HG03442 (cell line): ENCODE results near the gene SLMAP.
A peak's percentile ranks its signal among the peaks of the same experiment; 100 is the strongest.

Source experiments
- ATAC-seq: cut with Tn5 transposase; IDR thresholded peaks from one replicate; pipeline ENCODE4 v1.9.1; 2021; ENCODE audit warnings: mild to moderate bottlenecking, moderate library complexity; ENCODE audit not compliant: unreplicated experiment

Gene SLMAP

GRCh38 chr3:57746156-57747010 is 9.7 kb upstream of the SLMAP start:
- no peak for ATAC-seq

GRCh38 chr3:57749542-57749941 is 6.6 kb upstream of the SLMAP start:
- no peak for ATAC-seq

DNA sequence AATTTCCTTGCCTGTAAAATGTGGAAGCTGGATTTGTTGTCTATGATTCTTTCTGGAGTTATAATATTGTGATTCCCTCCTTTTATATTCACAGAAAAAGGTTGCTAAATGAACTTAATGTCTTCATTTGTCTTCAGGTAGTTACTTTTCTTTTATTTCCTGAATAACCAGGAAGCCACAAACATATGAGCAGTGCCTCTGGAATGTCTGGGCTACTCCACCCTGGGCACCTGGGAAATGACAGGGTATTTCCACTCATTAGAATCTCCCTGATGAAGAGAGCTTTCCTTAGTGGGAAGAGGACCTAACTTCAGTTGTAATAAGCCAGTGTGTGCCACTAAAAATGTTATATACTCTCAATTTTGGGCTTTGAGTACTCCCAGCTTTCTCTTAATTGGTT is 3.8 kb upstream of the SLMAP start:
- no peak for ATAC-seq

DNA sequence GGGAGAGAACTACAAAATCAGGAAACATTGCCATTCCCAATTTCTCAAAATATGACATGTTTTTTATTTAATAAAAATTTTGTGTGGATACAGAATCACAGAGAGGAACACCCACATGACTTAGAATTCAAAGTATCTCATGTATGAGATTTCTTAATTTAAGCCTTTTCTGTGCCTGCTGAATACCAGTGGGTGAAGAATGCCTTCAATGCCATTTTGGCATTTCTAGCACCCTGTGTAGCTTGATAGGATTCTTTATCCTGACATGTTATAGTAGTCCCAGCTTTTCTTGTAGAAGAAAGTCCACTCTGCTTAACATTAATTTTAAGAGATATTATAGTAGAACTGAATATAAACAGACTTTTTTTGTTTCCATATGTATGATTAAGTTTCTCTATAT is 3.1 kb upstream of the SLMAP start:
- ATAC-seq = no peak

DNA sequence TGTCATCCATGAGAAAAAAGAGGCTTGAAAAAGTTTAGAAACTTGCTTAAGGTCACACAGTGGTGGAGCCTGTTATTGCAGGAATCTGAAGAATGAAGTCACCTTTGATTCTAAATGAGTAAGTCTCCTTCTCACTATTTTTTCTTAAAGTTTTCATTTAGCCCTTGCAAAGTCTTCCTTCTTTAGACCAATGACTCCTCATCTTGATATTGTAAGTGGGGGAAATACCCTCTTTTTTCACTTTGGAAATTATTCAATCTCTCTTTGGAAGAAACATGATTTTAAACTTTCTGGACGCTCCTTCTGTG is 787 bp upstream of the SLMAP start:
- no peak for ATAC-seq

DNA sequence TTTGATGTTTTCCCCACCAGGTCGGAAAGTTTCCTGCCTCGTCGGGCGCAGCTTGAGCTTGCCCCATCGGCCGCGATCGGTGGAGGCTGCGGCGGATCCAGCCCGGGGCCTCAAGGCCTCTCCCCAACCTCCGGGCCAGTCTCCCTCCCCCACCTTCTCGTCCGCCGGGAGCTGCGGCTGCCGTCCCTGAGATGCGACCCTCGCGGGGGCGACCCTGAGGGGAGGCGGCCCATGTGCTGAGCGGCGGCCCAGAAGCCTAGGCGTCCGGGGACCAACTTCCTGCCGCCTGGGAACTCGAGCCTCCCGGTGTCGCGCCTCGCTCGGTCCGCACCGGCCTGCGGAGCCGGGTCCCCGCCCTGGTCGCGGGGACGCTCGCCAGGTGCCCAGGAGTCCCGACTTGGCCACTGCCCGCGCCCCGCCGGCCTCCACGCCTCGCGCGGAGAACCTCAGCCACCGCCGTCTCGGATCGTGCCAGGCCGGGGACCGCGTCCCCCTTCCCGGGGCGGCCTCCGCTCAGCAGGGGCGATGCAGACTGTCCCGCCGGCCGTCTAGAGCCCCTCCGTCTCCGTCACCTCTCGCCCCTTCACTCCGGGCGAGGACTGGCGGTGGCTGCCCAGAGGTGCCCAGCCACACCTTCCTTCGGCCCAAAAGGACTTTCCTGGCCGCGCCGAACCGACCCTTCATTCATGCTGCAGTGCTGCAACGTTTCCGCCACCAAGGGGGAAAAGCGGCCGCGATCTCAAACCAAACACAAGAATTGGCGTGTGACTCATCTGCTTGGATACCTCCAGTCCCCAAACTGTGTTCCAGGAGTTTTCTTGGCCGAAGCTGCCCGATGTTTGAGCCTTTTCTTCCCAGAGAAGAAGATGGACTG is 656 bp downstream of the SLMAP start:
- ATAC-seq = peak; percentile 19

DNA sequence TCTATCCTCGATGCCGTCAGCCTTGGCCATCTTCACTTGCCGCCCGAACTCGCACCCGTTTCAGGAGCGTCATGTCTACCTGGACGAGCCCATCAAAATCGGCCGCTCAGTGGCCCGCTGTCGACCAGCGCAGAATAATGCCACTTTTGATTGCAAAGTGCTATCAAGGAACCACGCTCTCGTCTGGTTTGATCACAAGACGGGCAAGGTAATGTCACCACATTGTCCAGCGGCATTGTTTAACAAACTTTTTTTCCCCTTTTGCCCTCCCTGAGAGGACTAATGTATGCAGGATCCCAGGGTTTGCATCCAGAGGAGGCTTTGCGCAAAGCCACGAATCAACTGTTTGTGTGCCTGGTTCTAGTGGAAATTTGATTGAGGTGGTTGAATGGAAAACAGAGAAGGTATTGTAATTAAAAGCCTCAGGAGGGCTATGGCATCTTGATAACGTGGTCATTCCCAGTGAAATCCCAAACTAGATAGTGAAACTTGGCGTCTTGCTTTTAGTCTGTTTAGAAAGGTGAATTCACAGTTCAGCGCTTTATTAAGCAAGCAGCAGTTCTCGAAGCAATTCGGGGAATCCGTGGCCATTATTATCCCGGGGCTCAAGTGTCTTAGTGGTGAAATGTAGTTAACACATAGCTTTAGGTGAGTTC is 1.7 kb downstream of the SLMAP start:
- ATAC-seq = no peak

- no peak for ATAC-seq
Measured at GRCh38 chr3:57758686-57759085, 2.6 kb downstream of the SLMAP start.

DNA sequence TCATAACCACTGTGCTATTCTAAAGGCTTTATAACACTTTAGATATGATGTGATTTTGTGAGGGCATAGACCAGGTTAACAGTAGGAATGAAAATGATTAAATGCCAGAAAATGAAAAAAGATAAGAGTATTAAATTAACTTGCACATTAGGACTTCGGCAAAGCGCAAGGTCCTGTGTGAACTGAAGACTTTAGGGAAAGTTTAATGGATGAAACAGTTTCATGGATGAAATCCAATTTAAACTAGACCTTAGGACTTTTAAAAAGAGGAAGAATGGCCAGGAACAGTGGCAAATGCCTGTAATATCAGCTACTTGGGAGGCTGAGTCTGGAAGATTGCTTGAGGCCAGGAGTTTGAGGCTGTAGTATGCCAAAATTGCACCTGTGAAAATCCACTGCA is 8.7 kb downstream of the SLMAP start:
- ATAC-seq = no peak

DNA sequence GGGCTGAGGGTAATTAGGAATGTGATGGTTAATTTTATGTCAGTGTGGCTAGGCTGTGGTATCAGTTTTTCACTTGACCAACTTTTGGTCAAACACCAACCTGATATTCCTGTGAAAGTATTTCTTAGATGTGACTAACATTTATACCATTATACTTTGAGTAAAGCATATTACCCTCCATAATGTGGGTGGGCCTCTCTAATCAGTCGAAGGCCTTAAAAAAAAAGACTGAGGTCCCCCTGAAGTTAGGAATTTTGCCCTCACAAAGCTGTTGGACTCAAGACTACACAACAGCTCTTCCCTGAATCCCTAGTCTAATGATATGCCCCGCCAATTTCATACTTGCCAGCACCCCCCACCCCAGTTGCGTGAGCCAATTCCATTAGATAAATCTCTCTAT is 12.5 kb downstream of the SLMAP start:
- no peak for ATAC-seq

DNA sequence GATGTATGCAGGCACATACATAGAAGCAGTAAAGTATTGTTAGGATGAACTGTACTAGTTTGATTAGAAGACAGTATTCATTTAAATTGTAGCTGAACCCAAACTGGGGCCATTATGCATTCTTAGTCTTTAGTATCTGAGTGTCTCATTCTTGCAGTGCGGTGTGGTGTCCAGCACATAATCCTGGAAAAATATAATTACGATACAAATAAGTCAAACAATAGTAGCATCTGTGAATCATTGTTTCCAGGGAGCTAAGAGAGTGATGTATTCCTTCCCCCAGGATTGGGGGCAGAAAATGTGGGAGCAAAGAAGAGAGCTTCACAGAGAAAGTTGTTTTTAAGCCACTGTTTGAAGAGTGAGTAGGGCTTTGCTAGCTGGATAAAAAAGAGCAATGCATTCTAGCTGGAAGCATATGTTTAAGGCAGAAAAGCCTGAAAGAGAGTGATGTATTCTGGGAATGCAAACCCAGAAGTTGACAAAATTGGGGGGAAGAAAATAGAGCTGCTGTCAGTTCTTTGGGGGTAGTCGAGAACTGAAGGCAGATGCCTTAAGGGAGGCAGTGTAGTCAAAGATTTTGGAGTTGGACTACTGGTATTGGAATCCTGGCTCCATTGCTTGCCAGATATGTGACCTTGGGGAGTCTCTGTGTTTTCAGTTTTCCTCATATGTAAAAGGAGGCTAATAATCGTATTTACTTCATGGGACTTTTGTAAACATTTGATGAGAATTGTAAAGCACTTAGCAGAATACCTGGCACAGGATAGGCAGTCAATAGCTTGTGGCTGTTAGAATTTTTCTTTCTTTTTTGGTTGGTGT is 14.1 kb downstream of the SLMAP start:
- ATAC-seq = no peak

- ATAC-seq = no peak
Measured at GRCh38 chr3:57772251-57772650, 16.1 kb downstream of the SLMAP start.

GRCh38 chr3:57777774-57778173 is 21.7 kb downstream of the SLMAP start:
- no peak for ATAC-seq

- no peak for ATAC-seq
Measured at GRCh38 chr3:57778494-57778893, 22.4 kb downstream of the SLMAP start.

GRCh38 chr3:57779666-57780065 is 23.6 kb downstream of the SLMAP start:
- ATAC-seq = no peak

DNA sequence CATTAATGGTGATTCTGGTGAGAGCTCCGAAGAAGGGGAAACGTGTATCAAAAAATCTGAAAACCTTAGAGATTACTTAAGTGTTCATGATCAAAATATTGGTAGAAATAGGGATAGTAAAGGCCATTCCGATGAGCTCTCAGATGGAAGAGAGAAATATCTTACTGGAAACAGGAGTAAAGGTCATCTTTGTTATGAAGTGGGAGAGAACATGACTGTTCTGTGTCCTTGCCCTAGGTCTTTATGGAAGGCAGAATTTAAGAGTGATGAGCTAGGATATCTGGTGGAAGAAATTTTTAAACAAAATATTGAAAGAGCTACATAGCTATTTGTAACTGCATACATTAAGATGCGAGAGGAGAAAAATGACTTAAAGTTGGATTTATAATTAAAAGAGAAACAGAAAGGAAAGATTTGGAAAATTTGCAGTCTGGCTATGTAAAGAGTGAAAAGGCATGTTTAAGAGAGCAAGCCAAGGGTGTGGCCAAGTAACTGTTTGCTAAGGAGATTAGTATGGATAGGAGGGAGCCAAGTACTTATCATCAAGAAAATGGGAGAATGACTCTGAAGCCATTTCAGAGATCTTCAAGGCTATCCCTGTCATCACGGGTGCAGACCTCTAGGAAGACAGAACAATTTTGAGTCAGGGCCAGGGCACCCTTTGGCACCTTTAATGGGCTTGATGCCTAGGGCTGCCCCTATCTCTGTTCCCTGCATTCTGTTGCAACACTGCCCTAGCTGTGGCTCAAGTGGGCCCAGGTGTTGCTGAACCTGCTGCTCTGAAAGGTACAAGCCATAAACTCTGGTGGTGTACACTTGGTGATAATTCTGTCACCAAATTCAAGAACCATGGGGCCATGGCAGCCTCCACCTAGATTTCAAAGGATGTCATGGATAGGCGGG is 27.3 kb downstream of the SLMAP start:
- no peak for ATAC-seq

GRCh38 chr3:57784089-57784735 is 28.1 kb downstream of the SLMAP start:
- no peak for ATAC-seq

DNA sequence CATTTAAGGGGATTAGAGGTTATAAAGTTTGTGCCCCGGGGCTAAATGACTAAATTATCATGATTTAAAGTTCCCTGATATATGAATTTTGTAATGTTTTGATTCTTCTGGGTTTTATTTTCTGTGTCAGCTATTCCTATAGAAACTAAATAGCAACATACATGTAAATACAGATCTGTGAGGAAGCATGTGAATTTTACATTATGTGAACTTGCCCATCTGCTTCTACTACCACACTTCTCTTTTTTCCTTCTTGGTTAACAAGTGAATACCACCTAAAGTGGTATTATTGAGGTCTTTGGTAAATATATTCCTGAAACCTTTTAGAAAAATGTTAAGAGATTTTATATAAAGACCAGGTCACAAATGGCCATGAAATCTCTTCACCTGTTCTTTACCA is 29.3 kb downstream of the SLMAP start:
- ATAC-seq = no peak

DNA sequence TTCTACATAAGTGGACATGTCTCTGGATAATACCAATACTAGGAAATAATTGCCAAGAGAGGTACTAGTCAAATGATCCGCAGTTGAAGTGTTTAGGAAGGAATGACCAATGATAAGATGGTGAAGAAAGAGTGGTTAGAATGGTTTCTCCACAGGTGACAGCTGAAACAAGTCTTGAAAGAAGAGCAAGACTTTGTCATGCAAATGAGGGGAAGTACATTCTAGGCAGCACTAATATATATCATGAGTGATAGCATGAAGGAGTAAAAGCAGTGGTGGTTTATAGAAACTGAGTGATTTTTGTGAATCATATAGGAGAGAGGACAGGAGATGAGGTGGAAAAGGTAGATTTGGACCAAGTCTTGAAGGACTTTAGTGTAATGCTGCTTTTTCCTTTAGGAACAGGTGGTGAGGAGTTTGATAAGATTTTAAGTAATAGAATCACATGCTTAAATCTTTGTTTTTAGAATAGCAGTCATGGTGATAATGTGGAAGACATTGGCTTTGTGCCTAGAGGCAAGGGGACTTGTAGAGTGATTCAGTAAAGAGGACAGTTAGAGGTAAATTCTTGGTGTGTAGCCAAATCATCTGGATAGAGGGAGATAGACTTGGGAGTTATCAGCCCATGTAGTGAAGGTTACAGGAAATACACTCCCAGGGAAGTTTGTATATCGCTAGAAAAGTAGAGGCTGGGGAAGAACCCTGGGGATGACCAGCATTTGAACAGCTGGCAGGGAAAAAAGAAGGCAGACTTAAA is 31.9 kb downstream of the SLMAP start:
- ATAC-seq = peak; percentile 96
